ENCODE results near the gene SLIT1.

DNA sequence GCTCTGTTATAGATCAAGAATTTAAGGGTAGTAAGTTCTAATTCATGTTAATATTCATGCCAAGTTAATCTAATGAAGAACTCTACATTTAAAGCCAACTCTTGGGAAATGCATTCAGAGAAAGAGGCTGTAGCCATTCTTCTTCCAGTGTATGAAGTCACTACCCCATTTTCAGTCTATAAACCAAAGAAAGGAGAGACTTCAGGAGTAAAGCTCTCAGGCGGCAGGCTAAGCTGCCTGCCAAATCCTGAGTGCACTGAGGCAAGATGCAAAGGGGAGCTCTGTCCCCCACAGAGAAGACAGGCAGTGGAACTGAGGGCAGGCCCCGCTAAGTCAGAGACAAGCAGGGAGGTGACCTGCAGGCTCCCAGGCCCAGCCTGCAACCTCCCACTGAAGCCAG, 41.5 kb downstream of the SLIT1 start:
- TF ChIP-seq CTCF (IDR thresholded peaks at IDR 0.05; ENCODE audit: low read length) (no peak), EZH2 (IDR thresholded peaks at IDR 0.05; ENCODE audit: borderline replicate concordance, low read length) (no peak)
